GM08714 (cell line): ENCODE measurements around the gene DMBX1.

Source experiments
- H3K4me3 ChIP-seq: fragments of 200-500 bp; sonication (Bioruptor generic); 2 replicates; pipeline ENCODE4 v1.5.1; 2014; ENCODE audit warnings: mild to moderate bottlenecking, low read length, inconsistent platforms
- ZNF274 ChIP-seq: IDR thresholded peaks from 2 replicates; pipeline ENCODE4 v1.6.1; 2012; ENCODE audit warnings: mild to moderate bottlenecking, low read depth, low read length

DMBX1 gene

DNA sequence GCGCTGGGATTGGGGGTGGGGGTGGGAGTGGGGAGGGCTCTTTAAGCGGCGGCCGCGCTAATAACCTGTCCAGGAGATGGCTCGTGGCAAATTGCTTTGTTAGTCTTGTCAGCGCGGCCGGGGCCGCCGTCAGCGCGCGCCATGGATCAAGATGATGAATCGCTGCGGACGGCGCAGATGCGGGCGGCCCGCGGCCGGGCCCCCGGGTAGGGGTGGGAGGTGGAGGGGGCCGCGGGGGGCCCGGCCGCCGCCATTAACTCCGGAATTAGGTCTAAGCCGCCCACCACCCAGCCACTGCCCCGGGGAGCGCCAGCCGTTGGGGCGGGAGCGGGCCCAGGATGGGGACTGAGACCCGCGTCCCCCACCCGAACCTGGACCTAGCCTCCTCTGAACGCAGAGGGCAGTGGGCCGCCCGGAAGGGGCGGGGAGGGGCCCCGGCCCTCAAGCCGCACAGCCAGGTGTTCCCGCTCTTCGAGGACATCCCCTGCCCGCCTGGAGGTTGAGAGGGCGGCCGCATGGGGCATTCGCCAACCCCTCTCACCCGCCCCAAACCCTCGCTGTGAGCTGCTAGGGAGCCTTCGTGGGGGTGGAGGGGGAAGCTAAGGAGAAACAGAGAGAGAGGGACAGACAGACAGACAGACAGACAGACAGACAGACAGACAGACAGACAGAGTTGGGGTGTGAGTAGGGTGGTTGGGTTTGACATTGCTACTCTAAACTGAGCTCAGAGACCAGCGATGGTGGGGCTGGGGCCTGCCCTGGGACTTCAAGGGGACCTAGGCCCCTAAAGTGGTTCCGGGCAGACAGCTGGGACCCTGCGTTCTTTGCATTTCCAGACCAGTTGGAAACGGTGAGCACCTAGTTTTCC, 3.8 kb upstream of the DMBX1 start:
- H3K4me3 ChIP-seq = no peak overlapping the region
- no peak for TF ChIP-seq ZNF274

DNA sequence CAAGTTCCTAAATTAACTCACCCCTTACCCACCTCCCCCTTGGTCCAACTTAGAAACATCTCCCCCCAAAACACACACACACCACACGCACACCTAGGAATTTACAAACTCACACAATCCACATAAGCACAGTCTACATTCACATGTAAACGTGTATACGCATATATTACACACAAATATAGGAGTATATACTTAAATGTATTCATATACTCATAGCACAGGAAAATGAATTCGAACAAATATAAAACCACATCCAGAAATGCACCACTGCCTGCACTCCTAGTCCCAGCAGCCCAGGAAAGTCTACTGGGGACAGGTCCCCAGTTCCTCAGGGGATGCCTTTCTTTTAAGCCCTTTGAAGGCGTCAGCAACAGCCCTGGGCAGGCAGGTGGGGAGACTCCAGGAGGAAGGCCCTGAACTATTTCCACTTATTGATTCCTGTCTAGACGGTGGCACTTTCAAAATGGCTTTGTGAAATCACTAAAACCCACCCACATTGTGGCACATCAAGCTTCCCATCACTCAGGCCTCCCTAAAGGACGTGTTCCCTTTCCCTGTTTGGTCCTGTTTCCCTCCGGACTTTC, 3.1 kb upstream of the DMBX1 start:
- TF ChIP-seq ZNF274 = no peak
- no peak overlapping the region for H3K4me3 ChIP-seq

- no peak for TF ChIP-seq ZNF274
- H3K4me3 ChIP-seq = no peak overlapping the region
Measured at GRCh38 chr1:46487818-46488218, 1.8 kb upstream of the DMBX1 start.

GRCh38 chr1:46488343-46489168, 1.1 kb upstream of the DMBX1 start:
- TF ChIP-seq ZNF274 = no peak
- no peak overlapping the region for H3K4me3 ChIP-seq

- no peak overlapping the region for H3K4me3 ChIP-seq
- no peak for TF ChIP-seq ZNF274
Measured at GRCh38 chr1:46489169-46489637, 433 bp upstream of the DMBX1 start.

GRCh38 chr1:46490406-46490655, 695 bp downstream of the DMBX1 start:
- no peak overlapping the region for H3K4me3 ChIP-seq

GRCh38 chr1:46490656-46491442, 1.2 kb downstream of the DMBX1 start:
- no peak overlapping the region for H3K4me3 ChIP-seq
- TF ChIP-seq ZNF274 = no peak

More at GRCh38 chr1:46490406-46490655, 695 bp downstream of the DMBX1 start:
- no peak for TF ChIP-seq ZNF274

DNA sequence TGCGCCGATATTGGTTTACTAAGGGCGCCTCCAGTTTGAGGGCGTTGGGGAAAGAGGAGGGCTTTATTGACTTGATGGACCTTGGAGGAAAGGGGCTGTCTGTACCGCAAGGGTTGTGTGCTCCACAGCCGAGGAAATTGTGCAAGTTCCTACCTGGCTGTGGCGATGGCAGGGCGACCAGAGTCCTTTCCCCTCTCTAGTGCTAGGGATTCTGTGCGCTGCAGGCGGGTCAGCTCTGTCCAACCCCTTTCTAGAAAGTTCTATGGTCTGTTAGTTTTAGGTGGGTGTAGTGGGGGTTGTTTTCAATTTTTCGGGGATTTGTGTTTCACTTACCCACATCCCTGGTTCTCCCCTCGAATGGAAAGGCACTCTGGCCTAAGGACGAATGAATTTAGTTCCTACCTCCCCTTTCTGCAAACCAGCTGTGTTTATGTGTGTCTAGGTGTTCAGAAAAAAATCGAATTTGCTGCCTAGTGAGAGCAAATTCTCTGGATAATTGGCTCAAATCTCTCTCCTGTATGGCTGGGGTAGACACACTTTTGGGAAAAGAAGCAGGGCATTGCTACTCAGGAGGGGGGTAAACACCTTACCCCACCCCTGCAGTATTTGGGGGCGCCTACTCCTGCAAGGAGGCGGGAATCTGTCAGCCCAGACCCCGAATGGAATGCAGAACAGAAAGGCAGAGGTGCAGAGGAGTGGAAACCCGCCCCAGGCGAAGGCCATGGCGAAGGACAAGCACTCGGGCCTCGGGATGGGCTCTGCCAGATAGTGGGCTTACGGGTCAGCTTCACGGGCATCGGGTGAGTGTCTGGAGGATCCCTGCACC, 2.0 kb downstream of the DMBX1 start:
- H3K4me3 ChIP-seq = no peak overlapping the region
- TF ChIP-seq ZNF274 = no peak

GRCh38 chr1:46492269-46492853, 2.7 kb downstream of the DMBX1 start:
- TF ChIP-seq ZNF274 = no peak
- H3K4me3 ChIP-seq = no peak overlapping the region

DNA sequence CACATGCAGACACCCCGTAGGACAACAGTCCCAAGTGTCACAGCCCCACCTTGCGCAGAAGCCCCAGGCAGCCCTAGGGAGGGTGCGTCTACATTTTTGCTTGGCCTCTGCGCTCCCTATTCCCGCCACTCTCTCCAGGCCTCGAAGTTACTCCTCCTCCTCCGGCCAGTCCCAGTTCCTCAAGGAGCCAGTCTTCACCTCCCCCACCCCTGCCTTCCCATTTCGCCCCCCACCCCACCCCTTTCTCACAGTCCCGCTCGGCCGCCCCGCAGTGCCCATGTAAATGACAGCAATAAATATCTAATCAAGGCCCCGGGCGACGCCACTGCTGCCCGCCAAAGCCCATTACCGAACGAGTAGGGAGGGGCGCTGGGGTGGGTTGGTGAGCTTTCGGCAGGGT, 3.2 kb downstream of the DMBX1 start:
- TF ChIP-seq ZNF274 = no peak
- no peak overlapping the region for H3K4me3 ChIP-seq

DNA sequence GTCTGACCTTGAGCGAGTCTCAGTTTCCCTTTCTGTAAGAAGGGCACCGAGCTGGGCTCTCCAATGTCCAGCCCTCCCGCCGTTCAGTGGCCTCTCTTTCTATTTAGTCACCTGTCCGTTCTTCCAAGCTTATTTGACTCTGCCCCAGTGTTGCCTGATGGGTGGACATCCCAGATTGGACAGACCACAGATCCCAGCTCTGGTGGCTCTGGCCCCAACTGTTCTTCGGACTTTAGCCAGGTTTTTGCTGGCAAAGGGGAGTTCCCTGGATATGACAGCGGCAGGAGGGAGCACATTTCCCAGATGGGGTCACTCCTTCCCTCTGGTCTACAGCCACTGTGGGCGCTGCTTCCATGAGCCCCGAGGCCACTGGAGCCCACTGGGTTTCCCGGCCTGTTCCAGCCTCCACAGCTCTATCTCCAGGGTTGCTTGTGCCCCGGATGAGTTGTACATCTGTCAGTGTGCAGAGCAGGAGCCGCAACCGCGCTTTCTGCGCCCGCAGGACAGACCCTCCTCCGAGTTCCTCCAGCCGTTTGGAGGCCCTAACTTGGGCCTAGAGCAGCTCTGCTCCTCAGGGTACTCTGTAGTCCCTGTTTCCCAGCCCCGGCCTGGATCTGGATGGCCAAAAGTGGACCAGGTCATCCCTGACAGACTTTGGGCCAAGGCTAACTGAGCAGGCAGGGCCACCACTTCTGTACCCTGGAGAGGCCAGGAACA, 3.8 kb downstream of the DMBX1 start:
- H3K4me3 ChIP-seq = no peak overlapping the region
- no peak for TF ChIP-seq ZNF274

DNA sequence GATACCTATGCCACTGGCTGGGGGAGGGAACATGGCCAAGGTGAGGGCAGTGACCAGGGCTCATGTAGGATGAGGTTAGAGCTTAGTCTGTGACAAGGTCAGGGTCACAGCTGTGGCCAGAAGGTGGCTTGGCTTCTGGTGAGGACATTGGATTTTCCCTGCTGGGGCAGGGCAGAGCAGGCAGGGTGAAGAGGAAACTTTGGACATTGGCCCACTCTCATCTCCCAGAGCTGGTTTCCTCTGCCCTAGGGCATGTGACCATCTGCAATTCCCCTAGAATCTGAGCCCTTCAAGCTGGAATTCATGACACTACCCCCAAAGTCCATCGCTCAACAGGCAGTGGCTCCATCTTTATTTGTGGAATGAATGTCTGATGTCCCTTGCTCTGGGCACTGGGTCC, 5.3 kb downstream of the DMBX1 start:
- no peak for TF ChIP-seq ZNF274
- H3K4me3 ChIP-seq = no peak overlapping the region
